Measurements from ENCODE around the gene CACNB2.
"Not testable (repeated sequence)": the region's sequence is repeated elsewhere in the genome, so short reads cannot be mapped to it uniquely, and the experiment has no call there.

Gene CACNB2

DNA sequence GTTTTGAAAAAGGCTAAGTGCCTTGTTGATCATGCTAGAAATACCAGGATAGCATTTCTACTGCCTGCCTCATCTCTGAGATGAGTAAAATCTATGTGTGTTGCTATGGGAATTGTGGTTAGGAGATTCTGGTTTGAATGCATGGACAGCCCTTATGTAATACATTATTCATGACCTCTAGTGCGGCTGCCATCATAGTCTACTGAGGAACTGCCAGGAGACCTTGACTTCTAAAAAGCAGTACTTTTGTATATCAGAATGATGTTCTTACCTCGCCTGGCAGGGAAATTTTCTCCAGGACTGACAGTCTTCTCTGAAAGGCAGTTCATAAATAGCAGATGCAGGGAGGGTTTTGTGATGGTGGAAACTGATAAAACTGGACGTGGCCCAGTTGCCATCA lies 262.6 kb downstream of the CACNB2 start:
- DNase-seq, result no peak

DNA sequence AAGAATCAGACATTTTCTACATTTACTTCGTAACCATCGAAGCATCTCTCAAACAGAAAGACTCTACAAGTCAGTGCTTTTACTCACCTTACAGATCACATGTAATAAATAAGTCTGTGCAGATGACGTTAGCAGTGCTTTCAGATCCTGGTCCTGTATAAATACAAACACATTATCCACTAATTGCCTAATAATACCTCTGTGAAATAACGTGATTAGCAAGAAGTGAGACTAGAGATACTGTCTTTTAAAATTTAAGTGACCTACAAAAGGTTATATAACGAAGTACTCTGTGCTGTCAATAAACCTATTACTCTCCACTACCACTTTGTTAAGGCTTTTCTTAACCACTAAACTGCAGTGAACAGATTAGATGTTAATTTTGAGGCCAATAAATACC lies 264.3 kb downstream of the CACNB2 start:
- DNase-seq, result no peak

DNA sequence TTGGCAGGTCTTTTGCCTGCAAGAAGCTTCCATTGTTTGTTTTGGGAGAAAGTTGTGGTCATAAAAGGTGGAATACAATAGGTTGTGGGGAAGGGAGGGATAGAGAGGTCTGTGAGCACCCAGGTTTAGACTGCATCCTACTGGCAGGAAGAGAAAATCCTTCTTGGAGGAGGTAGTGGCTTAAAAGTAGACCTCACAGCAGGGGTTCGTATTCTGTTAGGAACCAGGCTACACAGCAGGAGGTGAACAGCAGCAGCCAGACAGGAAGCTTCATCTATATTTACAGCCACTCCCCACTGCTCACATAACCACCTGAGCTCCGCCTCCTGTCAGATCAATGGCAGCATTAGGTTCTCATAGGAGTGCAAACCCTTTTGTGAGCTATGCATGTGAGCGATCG lies 265.9 kb downstream of the CACNB2 start:
- no peak for DNase-seq

DNA sequence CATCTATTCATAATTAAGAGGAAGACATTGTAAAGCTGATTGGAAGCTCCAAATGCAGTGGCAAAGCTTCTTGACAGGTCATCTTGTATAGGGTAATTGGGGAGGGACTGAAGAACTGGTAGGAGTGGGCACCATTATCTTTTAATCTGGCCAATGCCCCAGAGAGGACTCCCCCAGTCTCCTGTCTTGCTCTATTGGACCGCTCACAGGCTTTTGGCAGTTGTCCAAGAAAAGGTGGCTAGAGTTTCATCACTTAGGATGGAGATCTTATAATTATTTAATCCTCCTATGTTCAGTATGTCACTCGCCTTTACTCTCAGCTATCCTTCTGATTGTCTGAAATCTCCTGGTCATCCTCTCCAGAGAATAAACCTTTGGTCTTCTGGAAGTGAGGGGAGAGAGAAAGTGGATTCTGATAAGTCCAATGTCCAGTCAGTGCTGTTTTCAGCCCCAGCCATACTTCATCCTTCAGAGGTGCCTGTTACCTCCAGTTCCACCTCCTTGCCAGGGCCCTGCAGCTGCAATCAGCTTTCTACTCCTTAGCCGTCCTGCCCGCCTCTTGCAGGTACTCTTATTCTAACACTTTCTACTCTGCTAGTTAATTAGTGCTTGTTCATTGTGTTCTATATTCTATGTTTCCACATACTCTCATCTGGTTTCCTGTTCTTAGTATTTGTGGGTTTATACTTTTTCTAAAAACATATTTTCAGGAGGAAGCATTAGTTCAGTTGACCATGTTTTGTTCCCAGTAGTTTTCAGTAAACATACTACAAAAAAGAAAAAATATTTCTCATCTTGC lies 269.6 kb downstream of the CACNB2 start:
- no peak for DNase-seq

DNA sequence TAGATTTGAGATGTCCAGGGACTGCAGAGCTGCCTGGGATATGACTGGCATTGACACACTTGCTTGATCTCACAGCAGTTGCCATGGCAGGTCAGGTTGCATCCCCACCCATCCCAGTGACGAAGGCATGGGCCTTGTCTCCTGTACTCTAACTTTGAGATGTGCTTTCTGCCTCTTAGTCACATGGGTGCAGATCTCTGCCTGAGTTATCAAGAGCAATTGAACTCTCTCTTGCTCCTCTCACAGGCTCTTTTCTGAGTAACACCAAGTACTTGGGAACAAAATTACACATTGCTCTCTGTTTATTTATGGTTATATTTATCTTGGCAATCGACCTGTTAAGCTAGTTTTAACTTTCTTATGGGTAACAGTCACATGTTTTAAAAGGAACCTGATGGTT lies 273.8 kb downstream of the CACNB2 start:
- DNase-seq, result no peak

DNA sequence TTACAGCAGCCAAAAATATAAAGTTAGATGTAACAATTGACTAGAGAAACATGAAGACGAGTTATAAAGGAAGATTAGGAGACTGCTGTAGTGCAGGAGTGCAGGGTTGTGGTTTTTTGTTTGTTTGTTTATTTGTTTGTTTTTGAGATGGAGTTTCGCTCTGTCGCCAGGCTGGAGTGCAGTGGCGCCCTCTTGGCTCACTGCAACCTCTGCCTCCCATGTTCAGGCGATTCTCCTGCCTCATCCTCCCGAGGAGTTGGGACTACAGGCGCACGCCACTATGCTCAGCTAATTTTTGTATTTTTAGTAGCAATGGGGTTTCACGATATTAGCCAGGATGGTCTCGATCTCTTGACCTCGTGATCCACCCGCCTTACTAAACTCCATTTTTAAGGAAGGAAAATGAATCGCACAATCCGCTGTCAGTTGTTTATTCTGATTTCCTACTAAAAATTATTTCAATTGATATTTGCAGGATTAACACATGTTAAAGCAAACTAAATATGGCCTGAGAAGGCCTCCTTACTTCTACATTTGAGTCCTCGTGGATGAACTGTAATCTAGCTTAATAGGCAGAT lies 277.8 kb downstream of the CACNB2 start:
- no peak for DNase-seq

DNA sequence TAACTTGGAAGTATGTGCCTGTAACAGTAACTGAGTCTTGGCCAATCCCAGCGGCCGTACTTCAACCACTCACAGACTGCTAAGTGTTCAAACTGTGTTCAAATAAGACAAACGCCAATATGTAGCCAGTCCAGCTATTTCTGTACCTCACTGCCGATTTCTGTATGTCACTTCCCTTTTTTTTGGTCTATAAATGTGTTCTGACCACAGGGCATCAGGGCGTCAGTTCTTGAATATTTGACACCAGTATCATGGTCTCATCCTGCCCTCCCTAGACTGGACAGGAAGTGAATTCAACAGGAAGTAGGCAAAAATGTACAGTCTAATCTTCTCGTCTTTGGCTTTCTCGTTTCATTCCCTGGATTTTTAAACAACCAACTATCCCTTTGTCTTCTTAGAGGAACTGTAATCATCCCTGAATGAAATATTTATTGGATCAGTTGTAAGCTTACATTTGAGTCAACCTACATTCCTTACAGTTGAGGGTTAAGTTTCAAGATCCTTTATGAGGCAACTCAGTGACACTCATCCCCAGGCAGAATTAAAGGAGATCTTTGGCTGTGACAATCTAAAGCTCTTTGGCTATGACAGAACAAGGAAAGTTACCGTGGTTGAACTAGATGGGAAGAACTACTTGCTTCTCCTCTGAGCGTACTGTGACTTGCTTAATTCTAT lies 278.5 kb downstream of the CACNB2 start:
- peak; percentile 52 to 66 (median 65) for DNase-seq

DNA sequence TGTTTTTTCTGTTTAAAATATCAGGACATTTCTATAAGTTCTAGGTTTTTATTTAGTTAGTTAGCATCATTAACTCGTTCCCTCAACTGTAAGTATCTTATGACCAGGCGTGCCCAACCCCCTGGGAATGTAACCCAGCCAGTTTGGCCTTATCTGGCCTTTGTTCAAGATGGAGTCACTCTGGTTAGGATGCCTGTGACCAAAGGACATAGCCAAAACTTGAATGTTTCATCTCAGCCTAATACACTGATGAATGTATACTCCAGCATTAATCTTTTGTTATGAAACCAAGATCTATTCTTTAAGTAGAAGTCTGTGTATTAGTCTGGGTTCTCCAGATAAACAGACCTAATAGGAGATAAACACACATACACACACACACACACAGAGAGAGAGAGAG lies 279.7 kb downstream of the CACNB2 start:
- no peak for DNase-seq

DNA sequence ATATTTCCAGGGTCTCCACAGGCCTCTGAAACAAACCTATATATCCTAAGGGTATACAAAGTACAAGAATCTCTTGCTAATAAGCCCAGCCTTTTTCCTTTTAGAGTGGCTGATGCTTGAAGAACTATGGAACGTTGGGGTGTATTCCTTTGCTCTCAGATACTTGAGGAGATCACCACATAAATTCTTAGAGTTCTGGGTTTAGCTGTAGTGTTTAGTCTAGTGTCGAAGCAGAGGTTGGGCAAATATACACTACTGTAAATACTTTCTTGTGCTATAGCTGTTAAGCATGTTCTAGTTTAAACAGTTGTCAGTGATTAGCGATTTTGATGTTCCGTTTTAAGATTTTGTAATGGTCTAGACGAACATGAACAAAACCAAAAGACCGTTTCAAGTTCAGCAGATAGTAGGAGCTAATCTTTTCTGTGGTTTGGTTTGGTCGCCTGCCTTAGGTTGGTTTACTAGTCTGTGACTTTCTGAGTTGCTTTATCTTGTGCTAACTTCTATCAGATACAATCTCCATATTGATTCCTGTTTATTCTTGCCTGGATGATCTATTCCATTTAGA lies 281.6 kb downstream of the CACNB2 start:
- DNase-seq, result no peak

DNA sequence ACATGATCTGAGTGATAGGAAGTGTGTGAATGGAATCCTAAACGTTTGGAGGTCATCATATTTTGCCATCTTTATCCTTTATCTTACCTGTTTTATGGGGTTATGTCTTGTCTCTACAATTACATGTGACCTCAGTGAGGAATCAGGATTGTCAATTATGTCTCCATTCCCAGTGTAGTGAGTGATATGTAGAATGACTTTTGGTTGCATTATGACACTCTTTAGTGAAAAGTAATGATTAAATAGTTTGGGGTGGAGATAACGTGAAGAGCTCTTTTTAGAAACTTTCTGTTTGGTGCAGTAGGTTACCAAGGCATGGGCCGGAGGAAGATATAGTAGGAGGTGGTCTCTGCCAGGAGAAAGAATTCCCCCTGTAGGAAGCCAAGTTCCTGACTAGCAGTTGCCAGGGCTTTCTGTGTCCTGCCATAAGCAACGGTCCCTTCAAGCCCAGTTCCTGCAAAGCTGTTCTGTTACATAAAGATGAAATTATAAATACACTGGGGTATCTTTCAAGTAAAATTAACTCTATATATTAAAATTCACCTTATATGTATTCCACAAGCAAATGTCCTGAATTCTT lies 282.9 kb downstream of the CACNB2 start:
- no peak for DNase-seq

DNA sequence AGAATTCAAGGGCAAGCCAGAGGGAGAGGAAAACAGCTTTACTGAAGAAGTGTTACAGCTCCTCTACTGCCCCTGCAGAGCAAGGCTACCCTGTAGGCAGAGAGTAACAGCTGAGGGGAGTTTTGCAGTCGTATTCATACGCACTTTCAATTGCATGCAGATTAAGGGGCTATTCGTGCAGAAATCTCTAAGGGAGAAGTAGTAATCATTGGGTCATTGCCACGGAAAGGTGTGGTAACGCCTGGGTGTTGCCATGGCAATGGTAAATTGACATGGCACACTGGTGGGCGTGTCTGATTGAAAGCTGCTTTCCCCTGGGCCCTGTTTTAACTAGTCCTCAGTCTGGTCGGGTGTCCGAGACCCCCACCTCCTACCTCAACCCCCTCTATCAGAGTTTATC lies 284.0 kb downstream of the CACNB2 start:
- no peak for DNase-seq

DNA sequence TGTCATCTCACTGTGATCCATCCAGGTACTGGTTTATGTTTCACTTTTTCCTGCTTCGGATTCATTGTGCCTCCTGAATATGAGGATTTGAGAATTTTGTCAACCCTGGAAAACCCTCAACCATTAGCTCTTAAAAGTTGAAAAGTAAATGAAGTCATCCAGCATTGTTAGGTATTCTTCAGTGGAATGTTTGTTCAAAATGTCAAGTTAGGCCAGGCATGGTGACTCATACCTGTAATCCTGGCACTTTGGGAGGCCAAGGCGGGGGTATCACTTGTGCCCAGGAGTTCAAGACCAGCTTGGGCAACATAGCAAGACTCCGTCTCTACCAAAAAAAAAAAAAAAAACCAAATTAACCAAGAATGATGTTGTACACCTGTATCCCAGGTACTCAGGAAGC lies 289.1 kb downstream of the CACNB2 start:
- DNase-seq, result no peak

DNA sequence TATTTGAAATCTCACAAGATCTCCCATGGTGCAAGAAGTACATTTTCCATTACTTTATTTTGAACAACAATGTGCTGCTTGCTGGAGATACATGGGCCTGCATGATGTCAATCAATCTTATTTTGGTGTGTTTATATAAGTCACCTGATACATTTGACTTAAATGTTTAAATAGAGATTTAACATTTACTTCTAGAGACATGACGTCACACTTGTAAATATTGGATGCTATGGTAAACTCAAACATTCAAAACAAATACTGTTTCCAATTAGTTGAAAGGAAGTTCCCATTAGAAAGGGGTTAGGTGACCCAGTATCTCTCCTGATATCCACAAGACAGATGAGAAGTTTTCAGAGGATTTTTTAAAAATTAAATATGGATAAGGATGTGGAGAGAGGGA lies 296.7 kb downstream of the CACNB2 start:
- DNase-seq, result no peak

DNA sequence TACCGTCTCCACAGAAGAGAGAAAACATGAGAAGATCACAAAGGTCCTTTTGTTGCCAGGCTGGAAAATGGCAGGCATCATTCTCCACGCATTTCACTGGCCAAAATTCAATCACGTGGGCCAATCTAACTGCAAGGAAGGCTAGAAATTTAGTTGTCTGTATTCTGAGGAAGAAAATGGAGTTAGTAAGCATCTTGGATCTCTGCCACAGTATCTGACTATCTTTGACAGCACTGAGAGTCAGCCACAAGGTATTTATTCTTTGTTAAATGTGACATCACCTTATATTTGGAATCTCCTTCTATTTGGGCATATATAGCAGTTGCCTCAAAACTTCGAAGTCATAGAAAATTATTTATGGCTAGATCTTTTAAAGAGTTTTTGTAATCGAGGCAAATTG lies 297.3 kb downstream of the CACNB2 start:
- DNase-seq, result no peak

DNA sequence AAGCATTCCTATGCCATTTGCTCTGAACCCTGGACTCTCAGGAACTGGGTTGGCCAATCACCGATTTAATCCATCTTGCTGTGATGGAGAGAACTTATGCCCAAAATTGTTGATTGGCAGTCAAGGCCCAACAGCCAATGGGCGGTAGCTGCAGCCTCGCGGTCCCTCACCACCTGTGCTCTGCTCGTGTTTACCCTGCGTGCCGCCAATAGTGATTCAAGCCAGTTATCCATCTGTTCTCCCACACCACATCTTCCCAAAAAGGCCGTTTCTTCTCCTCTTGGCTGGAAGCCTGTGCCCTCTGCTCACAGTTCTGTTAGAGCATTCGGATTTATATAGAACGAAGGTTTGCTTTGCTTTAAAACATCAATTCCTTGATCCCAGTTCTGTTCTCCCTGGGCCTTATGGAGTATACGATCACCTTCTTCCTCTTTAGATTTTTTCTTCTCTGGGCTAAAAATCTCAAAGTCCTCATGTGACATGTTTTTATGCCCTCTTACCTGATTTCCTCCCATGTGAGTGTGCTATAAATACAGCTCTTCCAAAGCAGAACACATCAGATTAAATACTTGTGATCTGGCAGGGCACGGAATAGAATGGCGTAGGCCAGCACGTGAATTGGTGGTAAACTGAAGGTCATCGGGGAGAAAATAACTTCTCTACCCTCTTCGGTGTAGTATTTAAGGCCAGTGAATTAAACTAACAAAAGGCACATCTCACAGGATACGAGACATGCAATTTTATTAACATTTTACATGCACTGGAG lies 298.3 kb downstream of the CACNB2 start:
- DNase-seq, result no peak

DNA sequence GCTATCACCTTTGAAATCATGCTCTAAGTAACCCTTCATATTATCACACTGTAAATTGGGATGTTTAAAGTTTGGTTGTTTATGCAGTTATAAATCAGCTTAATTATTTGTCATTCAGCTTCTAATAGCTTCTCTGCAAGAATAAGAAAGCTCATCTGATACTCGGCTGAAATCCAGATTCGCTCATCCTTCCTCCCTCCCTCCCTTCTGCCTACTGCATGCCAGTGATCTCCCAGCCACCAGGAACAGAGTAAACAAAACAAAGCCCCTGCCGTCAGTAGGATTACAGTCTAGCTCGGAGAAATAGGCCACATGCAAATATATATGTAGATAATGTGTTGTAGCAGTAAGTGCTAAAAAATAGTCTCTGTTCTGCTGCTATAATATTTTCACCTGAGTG lies 299.4 kb downstream of the CACNB2 start:
- no peak for DNase-seq

DNA sequence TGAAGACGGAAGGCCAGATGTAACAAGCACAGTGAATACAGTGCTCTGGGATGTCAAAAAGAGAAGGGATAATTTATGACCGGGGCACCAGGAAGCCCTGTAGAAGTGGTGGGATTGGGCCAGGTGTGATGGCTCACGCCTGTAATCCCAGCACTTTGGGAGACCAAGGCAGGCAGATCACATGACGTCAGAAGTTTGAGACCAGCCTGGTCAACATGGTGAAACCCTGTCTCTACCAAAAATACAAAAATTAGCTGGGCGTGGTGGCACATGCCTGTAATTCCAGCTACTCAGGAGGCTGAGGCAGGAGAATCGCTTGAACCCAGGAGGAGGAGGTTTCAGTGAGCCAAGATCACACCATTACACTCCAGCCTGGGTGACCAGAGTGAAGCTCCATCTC lies 305.4 kb downstream of the CACNB2 start:
- DNase-seq, result not testable (repeated sequence)

DNA sequence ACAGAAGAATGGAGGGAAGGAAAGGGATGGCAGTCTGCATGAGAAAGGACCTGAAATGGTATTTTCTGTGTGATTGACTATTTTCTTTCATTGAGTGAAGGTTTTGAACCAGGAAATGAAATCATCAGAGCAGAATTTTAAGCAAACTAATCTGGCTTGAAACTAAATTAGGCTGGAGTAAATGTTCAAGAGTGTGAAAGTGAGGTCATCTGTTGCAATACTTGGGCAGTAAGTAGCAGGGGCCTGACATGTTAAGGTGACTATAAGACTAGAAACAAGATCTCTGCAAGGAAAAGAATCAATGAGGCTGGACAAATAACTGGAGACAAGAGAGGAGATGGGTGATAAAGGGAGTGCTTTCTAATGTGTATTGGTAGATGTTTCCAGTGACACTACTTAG lies 306.0 kb downstream of the CACNB2 start:
- no peak for DNase-seq

DNA sequence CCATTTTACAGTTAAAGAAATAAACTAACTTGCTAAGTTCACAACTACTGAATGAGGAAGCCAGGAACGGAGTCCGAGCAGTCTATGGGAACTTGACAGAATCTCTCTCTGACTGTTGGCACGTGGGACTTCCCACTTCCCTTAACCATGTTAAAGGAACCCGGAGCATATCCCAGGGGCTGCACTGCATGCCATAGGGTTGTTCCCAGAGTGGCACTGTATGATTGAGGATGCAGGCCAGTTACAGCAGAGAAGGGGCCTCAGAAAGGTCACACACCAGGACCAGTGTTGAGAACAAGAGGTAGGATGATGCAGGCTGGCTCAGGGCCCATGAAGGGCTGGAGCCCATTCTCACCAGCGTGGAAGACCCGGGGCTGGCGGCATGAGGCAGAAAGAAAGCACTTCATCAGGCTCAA lies 309.4 kb downstream of the CACNB2 start:
- DNase-seq, result peak; percentile 46 to 51 (median 50)

DNA sequence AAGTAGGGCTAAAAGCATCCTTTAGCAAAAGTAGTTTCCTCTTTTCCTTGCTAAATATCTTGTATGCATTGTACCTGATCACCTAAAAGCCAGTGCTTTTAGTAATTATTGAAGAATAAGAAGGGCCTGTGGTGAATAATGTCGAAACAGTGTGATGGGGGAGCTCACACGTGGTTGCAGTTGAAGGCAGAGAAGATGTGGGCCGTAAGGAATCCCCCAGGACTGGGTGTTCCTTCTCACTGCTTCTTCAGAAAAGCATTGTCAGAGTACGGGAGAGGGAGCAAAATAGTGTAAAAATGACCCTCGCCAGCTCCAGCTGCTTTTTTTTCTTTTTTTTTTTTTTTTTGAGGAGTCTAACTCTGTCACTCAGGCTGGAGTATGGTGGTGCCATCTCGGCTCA lies 310.1 kb downstream of the CACNB2 start:
- no peak for DNase-seq

DNA sequence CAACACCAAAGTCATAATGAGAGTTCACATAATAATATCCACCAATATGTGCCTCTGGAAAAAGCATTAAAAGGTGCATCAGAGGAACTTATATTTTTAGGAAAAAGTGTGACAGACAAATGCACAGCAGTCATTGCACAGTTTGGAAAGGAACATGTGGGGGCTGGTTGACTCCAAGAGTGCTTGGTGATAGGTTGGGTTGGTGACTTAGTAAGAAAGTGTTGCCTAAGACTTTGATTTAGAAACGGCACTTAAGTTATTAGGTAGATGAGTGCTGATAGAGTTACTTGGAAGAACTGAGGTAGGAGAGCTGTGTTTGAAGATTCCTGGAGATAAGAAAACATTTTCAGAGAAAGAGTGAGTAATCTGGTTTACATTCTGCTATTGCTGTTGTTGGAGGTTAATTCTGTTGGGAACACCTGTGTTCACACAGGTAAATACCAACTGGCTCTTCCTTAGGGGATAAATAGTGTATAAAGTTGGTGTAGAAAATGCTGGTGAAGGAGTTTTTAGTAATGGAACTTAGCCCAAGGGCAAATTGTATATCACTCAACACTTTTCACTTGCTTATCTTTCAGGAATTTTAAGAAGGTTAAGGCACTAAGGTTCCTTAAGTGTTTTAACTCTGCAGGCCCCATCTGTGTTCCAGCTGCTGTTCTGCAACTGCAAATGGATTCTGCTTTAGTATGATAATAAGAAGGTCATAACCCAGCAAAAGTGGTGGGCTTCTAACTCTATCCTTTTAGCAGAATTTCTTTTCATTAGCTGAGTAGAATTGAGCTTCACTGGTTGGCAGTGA lies 315.1 kb downstream of the CACNB2 start:
- no peak for DNase-seq

DNA sequence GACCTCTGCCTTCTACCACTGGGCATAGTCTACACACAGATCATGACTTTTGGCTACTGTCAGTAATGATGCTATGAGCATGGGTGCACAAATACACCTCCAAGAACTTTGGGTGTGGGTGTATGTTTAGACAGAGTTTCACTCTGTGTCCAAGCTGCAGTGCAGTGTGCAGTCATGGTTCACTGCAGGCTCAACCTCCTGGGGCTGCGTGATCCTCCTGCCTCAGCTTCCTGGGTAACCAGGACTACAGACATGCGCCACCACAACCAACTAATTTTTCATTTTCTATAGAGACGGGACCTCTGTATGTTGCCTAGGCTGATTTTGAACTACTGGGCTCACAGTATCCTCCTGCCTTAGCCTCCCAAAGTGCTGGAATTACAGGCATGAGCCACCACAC lies 316.8 kb downstream of the CACNB2 start:
- no peak for DNase-seq
